Upper lobe of left lung (tissue), 4 donors: ENCODE results near the gene AGBL1.

Experiments
- EP300 ChIP-seq, 4 donors: sonication (generic); formaldehyde crosslinking; IDR thresholded peaks; one replicate each; pipeline ENCODE4 v1.5.1; 2017; ENCODE audit warnings: antibody characterized with exemption in 4 of 4, control low read depth in 2 of 4
- POLR2A ChIP-seq, 4 donors: fragments of 450-650 bp; IDR thresholded peaks; one replicate each; pipeline ENCODE4 v1.5.1; 2016 to 2017; ENCODE audit warnings: antibody characterized with exemption in 4 of 4, mild to moderate bottlenecking in 2 of 4
- POLR2AphosphoS5 ChIP-seq, 2 donors: sonication (generic); formaldehyde crosslinking; IDR thresholded peaks; one replicate each; pipeline ENCODE4 v1.5.1; 2017; ENCODE audit warnings: antibody characterized with exemption in 2 of 2
- TF ChIP-seq, protein P1 (sequence below), 6 experiments: fragments of 450-650 bp in 4 of 6; fragments of 200-600 bp in 2 of 6; sonication (generic) in 2 of 6; IDR thresholded peaks; one replicate each; pipeline ENCODE4 v1.5.1; 2016 to 2019; ENCODE audit warnings: antibody characterized with exemption in 6 of 6

DNA sequence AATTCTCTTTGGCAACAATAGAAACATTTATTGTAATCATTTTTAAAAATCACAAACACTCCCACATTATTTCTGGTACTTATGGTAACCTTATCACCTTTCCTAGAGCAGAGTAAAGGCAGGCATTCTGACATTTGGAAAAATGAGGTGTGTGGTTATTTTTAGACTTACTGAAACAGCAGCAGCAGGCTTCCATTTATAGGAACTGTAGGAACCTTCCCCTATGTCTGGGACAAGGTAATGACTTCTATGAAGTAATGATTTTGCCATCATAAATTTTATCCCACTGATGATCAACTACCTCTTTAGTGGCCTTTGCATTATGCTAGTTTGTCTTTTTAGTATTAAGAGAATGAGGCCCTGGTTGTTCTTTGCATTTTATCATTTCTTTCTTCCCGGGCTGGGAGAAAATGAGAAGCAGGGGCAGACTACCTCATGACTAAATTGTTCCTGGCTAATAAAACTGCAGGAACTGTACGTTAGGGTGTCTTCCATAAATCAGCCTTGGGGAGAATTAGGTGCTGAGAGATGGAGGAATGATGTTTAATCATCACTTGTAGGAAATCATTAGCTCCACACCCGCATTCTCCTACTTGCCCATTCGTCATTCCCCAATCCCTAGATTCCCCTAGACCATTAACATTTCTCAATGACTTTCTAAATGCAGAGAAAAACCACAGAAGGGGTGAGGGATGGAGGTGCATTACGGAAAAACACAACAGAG is 680.3 kb downstream of the AGBL1 start:
- TF ChIP-seq POLR2AphosphoS5 (IDR thresholded peaks at IDR 0.05) (no peak), EP300 (IDR thresholded peaks at IDR 0.05) (no peak), POLR2A (IDR thresholded peaks at IDR 0.05) (no peak)
- TF ChIP-seq, protein P1, sequence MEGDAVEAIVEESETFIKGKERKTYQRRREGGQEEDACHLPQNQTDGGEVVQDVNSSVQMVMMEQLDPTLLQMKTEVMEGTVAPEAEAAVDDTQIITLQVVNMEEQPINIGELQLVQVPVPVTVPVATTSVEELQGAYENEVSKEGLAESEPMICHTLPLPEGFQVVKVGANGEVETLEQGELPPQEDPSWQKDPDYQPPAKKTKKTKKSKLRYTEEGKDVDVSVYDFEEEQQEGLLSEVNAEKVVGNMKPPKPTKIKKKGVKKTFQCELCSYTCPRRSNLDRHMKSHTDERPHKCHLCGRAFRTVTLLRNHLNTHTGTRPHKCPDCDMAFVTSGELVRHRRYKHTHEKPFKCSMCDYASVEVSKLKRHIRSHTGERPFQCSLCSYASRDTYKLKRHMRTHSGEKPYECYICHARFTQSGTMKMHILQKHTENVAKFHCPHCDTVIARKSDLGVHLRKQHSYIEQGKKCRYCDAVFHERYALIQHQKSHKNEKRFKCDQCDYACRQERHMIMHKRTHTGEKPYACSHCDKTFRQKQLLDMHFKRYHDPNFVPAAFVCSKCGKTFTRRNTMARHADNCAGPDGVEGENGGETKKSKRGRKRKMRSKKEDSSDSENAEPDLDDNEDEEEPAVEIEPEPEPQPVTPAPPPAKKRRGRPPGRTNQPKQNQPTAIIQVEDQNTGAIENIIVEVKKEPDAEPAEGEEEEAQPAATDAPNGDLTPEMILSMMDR (IDR thresholded peaks at IDR 0.05) = no peak
